Stimulated activated CD8-positive, alpha-beta memory T cell treated with anti-CD3 and anti-CD28 coated beads, Interleukin-15, amount 100 ng/mL, for 48 hours (primary cell): ENCODE results near the gene DEFB121.

Experiments
- DNase-seq, 2 donors: peaks; one replicate each; pipeline ENCODE4 v3.0.0-alpha.2; 2020; ENCODE audit warnings: low read depth in 2 of 2

The DEFB121 gene

GRCh38 chr20:31363295-31363694 is 42.7 kb downstream of the DEFB121 start:
- no peak for DNase-seq

GRCh38 chr20:31355981-31356380 is 50.0 kb downstream of the DEFB121 start:
- no peak for DNase-seq
